Body of pancreas (tissue), 4 donors: ENCODE data around the gene PSMC3.

Source experiments
- CTCF ChIP-seq, 7 experiments: fragments of 450-650 bp in 4 of 7; fragments of 200-600 bp in 3 of 7; sonication (generic) in 3 of 7; IDR thresholded peaks; one replicate each; pipeline ENCODE4 v1.5.1; 2016 to 2019; ENCODE audit warnings: antibody characterized with exemption in 7 of 7
- POLR2A ChIP-seq, 3 donors: fragments of 450-650 bp; IDR thresholded peaks; one replicate each; pipeline ENCODE4 v1.6.1; 2016; ENCODE audit warnings: antibody characterized with exemption in 3 of 3, mild to moderate bottlenecking in 2 of 3

- no peak for TF ChIP-seq POLR2A (IDR thresholded peaks at IDR 0.05)
- no peak for TF ChIP-seq CTCF (IDR thresholded peaks at IDR 0.05)
These were observed 50.1 kb downstream of the PSMC3 start for GRCh38 chr11:47376107-47376524.
